Ovary (tissue), 3 donors: ENCODE data around the gene SLC39A11.

Source experiments
- CTCF ChIP-seq, 3 donors: fragments of 450-650 bp in 2 of 3; fragments of 200-600 bp in 1 of 3; IDR thresholded peaks; one replicate each; pipeline versions ENCODE4 v1.5.1 to v1.8.0; 2016 to 2022; ENCODE audit warnings: antibody characterized with exemption in 3 of 3, mild to moderate bottlenecking in 1 of 3
- POLR2A ChIP-seq: fragments of 450-650 bp; IDR thresholded peaks from one replicate; pipeline ENCODE4 v1.6.1; 2017; ENCODE audit warnings: antibody characterized with exemption, mild to moderate bottlenecking, moderate library complexity
- donor health status: DM: no; HTN: no; CAD: no.

GRCh38 chr17:72691586-72691985 lies 400.9 kb downstream of the SLC39A11 start:
- TF ChIP-seq CTCF (IDR thresholded peaks at IDR 0.05) (no peak), POLR2A (no peak)
